GM12891 (cell line): ENCODE measurements around the gene ALG1L2.
"Not testable (repeated sequence)": the region's sequence is repeated elsewhere in the genome, so short reads cannot be mapped to it uniquely, and the experiment has no call there.

Source experiments
- DNase-seq: peaks from one replicate; pipeline ENCODE4 v3.0.0; 2011; ENCODE audit warnings: low spot score; ENCODE audit not compliant: insufficient read length
- FAIRE-seq: peaks from 2 replicates; lab custom pipeline; 2011; peaks lifted over from hg19 to GRCh38; lab: Jason Lieb, UNC
- PAX5 ChIP-seq: IDR thresholded peaks from 2 replicates; pipeline ENCODE4 v1.6.1; 2011; ENCODE audit warnings: low read length, moderate library complexity, mild to moderate bottlenecking; ENCODE audit not compliant: insufficient read depth, severe bottlenecking
- POLR2AphosphoS5 ChIP-seq: IDR thresholded peaks from 2 replicates; pipeline ENCODE4 v1.6.1; 2011; ENCODE audit warnings: low read depth, low read length, control low read depth
- POU2F2 ChIP-seq: IDR thresholded peaks from 2 replicates; pipeline ENCODE4 v1.6.1; 2011; ENCODE audit warnings: low read depth, mild to moderate bottlenecking, control low read depth, low read length, moderate library complexity
- SPI1 ChIP-seq: IDR thresholded peaks from 2 replicates; pipeline ENCODE4 v1.6.1; 2011; ENCODE audit warnings: low read depth, low read length, control low read depth
- TAF1 ChIP-seq: IDR thresholded peaks from 2 replicates; pipeline ENCODE4 v1.6.1; 2011; ENCODE audit warnings: low read depth, low read length, control low read depth

Gene ALG1L2

GRCh38 chr3:130098639-130099385, 17.2 kb downstream of the ALG1L2 start:
- DNase-seq, FAIRE-seq: not testable (repeated sequence)

- not testable (repeated sequence) for DNase-seq, FAIRE-seq
These were observed 20.9 kb downstream of the ALG1L2 start for GRCh38 chr3:130102545-130102944.

- not testable (repeated sequence) for FAIRE-seq, DNase-seq
These were observed 22.6 kb downstream of the ALG1L2 start for GRCh38 chr3:130104191-130104590.

DNA sequence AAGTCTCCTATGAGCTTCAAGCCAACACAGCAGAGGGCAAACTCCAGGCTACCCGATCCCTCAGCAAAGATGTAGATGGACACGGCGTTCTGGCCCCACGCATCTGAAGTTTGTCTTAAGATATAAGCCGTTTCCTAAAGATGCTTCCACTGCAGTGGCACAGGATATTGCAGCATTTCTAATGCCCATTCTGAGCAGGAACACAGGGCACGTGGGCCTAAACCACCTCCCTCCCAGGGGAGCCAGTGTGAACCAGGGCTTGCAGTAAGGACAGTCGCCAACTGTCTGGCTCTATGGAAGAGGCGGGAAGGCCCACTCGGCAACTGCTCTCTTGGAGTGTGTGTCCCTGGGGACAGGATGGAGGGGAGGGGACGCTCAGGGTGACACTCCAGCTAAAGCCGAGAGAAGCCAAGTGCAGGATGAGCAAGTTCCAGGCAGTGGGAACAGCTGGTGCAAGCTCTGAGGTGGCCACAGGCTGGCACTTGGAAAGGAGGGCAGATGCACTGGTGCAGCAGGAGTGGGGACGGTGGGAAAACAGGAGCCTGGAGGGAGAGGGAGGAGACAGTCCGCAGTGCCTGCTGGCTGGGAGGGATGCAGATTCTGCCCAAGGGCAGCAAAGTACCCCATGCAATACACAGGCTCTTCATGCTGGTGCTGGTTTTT, 25.8 kb downstream of the ALG1L2 start:
- not testable (repeated sequence) for FAIRE-seq, DNase-seq

DNA sequence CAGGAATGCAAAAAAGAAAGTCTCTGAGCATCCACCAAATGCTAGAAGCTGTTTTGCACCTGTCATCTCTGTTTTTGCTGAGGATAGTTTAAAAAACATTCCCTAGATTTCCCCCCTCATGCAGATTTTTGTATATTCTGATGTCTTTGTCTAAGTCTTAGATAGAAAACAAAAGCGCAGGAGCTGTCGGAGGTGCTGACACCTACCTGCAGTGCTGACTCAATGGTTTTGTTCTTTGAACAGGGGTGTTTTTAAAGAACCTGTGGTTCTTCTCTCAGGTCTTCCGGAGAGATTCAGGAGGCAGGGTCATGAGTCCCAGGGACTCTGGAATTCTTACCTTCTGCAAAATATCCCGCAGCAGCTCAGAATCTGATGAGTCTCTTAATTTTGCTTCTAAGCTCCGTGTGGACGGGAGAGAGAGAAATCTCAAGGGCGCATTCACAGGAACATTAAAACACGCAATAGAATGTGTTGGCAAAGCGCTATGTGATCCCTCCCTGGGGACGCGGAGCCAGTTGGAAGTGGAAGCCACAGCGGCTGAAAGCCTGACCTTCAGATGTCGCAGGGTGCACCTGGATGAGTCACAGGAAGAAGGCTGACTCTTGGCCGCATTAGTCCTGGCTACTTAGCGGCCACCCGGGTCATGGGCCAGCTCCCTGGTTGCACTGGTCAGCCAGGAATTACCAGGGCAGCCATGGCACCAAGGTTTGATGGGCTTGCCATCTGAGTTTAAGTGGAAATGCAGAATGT, 27.4 kb downstream of the ALG1L2 start:
- not testable (repeated sequence) for DNase-seq, FAIRE-seq

DNA sequence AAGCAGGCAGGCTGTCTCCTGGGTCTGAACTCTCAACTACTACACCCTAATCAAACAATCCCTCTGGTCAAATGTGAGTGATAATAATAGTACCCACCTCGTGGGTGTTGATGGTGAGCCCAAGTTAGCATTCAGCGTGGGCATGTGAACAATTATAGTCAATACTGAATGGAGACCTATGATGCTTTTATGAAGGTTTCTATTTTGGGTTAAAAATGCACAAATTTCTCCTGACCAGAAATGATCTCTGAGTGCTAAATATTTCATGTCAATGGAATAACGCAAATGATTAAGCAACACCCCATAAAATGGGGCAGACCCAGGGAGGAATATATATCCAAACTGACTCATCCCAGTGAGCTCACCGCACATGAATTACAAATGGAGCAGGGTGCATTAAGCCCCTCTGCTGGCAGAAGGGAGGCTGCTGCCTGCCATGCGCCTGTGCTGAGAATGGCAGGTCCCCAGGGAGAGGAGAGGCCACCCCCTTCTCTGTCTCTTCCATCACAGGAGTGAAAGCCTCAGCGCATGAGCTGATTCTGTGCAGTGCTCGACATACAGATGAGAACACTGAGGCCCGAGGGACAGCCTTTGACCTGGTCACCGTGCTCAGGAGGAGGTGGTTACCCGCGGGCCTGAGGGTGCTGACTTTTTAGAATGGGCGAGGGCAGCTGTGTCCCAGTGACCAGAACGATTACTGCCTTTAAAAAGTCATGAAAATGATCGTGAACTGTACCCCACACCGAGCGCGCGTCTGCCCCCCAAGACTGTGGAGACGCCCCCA, 28.9 kb downstream of the ALG1L2 start:
- not testable (repeated sequence) for FAIRE-seq, DNase-seq

- FAIRE-seq = peak; percentile 35
- TF ChIP-seq PAX5 = no peak
- peak; percentile 57; the same call in 1 of the 2 replicates for TF ChIP-seq TAF1
- no peak for TF ChIP-seq SPI1
- TF ChIP-seq POU2F2 = no peak
These were observed 29.7 kb downstream of the ALG1L2 start for GRCh38 chr3:130111185-130111864.

DNA sequence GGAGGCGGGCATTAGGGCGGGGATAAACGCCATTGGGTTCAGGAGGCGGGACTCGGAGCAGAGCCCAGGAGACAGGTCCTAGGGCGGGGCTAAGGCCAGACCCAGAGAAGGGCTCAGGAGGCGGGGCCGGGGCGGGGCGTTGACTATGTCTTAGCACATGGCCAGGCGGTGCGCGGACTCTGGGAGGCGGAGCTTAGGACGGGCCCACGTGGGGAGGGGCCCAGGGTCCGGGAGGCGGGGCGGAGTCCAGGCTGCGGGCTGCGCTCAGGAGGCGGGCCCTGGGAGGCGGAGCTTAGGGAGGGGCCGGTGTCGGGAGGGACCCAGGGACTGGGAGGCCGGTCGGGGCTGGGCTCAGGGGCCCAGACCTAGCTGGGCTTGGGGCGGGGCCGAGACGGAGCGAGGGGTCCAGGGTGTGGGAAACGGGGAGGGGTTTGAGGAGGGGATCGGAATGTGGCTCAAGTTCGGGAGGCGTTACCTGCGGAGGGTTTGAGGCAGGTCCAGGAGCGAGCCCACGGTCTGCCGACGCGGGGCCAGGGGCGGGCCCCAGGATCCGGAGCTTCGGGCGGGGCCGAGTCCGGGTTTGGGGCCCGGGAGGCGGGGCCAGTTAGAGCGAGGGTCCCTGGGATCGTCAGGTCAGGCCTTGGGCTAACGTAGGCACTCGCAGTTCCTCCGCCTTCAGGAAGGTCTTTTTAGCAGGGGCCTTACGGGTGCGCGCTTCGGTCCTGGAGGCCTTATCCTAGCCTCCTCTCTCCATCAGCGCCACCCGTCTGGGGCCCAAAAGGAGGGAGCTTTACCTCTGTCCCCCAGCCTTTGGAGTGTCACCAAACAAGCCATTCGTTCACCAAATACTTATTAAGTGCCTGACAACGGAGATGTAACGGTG, 30.5 kb downstream of the ALG1L2 start:
- FAIRE-seq, DNase-seq: not testable (repeated sequence)

More at GRCh38 chr3:130111185-130111864, 29.7 kb downstream of the ALG1L2 start:
- DNase-seq = peak; percentile 73

DNA sequence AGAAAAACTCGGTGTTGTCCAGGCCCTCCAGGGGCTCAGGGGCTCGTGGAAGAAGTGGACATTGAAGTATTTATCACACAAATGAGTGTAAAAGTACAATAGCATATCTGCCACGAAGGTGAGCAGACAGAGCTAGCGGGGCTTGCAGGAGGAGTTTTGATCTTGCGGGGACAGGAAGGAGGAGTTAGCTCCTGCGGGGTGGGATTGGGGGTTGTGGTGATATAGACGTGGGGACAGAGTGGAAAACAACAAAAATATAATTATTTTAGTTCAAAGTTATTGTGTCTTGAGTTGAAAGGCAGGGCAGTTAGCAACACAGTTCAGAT, 31.1 kb downstream of the ALG1L2 start:
- DNase-seq, FAIRE-seq: not testable (repeated sequence)

DNA sequence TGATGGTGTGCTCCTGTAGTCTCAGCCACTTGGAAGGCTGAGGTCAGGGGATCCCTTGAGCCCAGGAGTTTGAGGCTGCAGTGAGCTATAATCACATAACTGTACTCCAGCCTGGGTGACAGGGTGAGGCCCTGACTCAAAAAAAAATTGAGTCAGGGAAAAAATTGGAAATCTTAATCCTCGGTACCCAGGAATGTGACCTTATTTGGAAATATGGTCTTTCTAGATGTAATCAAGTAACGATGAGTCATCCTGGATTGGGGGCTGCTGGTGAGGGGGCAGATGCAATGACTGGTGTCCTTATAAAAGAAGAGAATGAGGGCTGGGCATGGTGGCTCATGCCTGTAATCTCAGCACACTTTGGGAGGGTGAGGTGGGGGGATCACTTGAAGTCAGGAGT, 33.8 kb downstream of the ALG1L2 start:
- DNase-seq, FAIRE-seq: not testable (repeated sequence)

DNA sequence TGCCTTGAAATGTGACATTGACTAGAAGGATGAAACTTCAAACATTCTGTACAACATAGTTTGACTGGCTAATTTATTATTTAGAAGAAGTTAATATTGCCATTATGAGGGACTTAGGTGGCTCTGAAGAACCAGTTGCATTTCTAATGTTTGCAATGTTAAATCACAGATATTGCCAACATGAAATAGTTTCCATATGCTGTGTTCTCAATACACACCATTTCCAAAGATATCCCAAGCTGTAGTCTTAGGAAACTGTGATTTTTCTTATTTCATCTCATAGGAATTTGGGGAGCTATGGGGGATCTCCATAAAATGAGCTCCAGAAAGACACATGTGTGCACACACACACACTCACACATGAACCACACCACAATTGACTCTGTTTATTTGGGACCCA, 36.3 kb downstream of the ALG1L2 start:
- DNase-seq (no peak), FAIRE-seq (no peak)
- TF ChIP-seq PAX5 = no peak
- TF ChIP-seq POLR2AphosphoS5 = no peak
- no peak for TF ChIP-seq POU2F2
- no peak for TF ChIP-seq TAF1

- not testable (repeated sequence) for DNase-seq, FAIRE-seq
These were observed 38.2 kb downstream of the ALG1L2 start for GRCh38 chr3:130119824-130120223.

DNA sequence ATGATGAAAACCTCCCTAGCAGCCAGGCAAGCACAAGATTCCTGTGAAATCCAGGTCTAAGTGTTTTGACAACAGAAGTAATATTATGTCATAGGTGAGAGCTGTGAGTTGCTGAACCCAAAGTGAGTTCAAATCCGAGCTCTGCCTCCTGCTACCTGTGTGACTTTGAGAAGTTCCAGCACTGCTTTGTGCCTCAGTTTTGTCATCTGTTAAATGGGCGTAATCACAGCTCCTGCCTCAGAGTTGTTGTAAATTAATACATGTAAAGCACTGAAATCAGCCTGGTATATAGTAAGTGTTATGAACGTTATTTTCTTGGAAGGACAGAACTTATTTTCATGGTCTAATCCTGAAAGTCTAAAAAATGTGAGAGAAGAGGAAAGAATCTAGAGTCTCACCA, 38.7 kb downstream of the ALG1L2 start:
- FAIRE-seq, DNase-seq: not testable (repeated sequence)

DNA sequence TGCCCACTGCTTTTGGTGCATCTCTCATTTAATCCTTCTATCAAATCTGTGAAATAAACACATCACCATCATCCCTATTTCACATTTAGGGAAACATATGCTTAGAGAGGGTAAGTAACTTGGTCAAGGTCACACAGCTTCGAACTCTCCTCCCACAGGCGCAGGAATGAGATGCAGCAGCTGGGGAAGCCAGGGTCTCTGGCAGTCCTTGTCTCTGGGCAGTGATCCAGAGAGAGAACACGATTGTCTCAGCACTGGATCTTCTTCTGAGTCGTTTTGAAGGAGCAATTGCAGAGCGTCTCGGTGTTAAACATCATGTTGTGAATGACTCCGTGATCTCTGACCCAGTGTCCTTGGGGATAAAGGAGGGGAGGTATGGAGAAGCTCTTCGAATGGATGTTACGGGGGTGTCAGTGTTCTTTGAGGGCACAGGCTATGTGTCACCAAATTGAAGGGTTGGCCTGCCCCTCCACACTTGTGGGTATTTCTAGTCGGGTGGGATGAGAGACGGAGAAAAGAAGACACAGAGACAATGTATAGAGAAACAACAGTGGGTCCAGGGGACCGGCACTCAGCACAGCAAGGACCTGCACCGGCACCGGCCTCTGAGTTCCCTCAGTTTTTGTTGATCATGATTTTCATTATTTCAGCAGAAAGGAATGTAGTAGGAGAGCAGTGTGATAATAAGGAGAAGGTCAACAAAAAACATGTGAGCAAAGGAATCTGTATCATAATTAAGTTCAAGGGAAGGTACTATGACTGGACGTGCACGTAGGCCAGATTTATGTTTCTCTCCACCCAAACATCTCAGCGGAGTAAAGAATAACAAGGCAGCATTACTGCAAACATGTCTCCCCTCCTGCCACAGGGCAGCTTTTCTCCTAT, 41.5 kb downstream of the ALG1L2 start:
- not testable (repeated sequence) for FAIRE-seq

GRCh38 chr3:130125406-130125805, 43.8 kb downstream of the ALG1L2 start:
- not testable (repeated sequence) for FAIRE-seq, DNase-seq

More for the DNA sequence above, 41.5 kb downstream of the ALG1L2 start:
- not testable (repeated sequence) for DNase-seq
